K562 (cell line): ENCODE results near the gene PNPLA2. TPM values are rescaled to one million over a fixed set of nuclear protein-coding genes. Genes with fewer than 3 reads are reported as not detected.

ENCODE experiments used
- ATAC-seq: fragments of 200-7000 bp; cut with Tn5 transposase; 3 replicates; pipeline ENCODE4 v1.9.1; 2020; ENCODE audit warnings: moderate library complexity
- BruUV-seq: library from RNA; stranded (reverse); fragments of 400-500 nt; replicated peaks from 2 replicates; lab custom pipeline; 2021; lab: Mats Ljungman, UMichigan
- CTCF ChIA-PET: fragments of 300-600 bp; formaldehyde crosslinking; extraction: SDS; loops from one replicate; lab custom pipeline; 2021; ENCODE audit warnings: low intra/inter-chr PET ratio; lab: Yijun Ruan, JAX
- POLR2A ChIA-PET: fragments of 300-600, 350-650 bp; sonication (Branson Sonifier 250); formaldehyde crosslinking; extraction: SDS; loops from one replicate; lab custom pipeline; 2021; ENCODE audit warnings: antibody characterized with exemption, inconsistent platforms; lab: Yijun Ruan, JAX
- DNase-seq, 4 experiments: peaks; one replicate each; pipeline versions ENCODE4 v3.0.0 to v3.0.0-alpha.2; 2011 to 2018; ENCODE audit warnings: low spot score in 3 of 4, mixed read lengths in 3 of 4; ENCODE audit errors: extremely low read depth in 1 of 4
- FAIRE-seq: peaks from 2 replicates; lab custom pipeline; 2011; peaks lifted over from hg19 to GRCh38; lab: Jason Lieb, UNC
- H2AFZ ChIP-seq: 2 replicates; pipeline ENCODE4 v1.6.0; 2011; ENCODE audit warnings: low read depth, low read length, control low read depth, inconsistent platforms
- H3K27ac ChIP-seq: fragments of 200-600 bp; 3 replicates; pipeline ENCODE4 v1.8.0; 2011; ENCODE audit warnings: low read depth, mild to moderate bottlenecking, control low read depth, inconsistent platforms, low read length, moderate library complexity, mixed read lengths; ENCODE audit errors: extremely low read depth
- H3K27me3 ChIP-seq, 2 experiments: fragments of 300-600 bp in 1 of 2; 2 replicates in 1 of 2; 3 replicates in 1 of 2; pipeline versions ENCODE4 v1.6.0 to v1.8.0; 2011; ENCODE audit warnings: inconsistent platforms in 2 of 2, low read length in 2 of 2, mild to moderate bottlenecking in 1 of 2, mixed read lengths in 1 of 2, moderate library complexity in 1 of 2; ENCODE audit not compliant: control insufficient read depth in 2 of 2, insufficient read depth in 2 of 2
- H3K36me3 ChIP-seq: fragments of 300-600 bp; 3 replicates; pipeline ENCODE4 v1.8.0; 2011; ENCODE audit warnings: mild to moderate bottlenecking, low read length, inconsistent platforms; ENCODE audit not compliant: control insufficient read depth, insufficient read depth
- H3K4me1 ChIP-seq, 2 experiments: fragments of 200-600 bp in 1 of 2; replicated peaks in 1 of 2; 2 replicates in 1 of 2; 3 replicates in 1 of 2; pipeline versions ENCODE4 v1.5.1 to v1.8.0; 2011; ENCODE audit warnings: inconsistent platforms in 2 of 2, low read length in 2 of 2, mild to moderate bottlenecking in 1 of 2, mixed read lengths in 1 of 2, moderate library complexity in 1 of 2; ENCODE audit not compliant: control insufficient read depth in 2 of 2, insufficient read depth in 2 of 2
- H3K4me2 ChIP-seq: 2 replicates; pipeline ENCODE4 v1.6.1; 2011; ENCODE audit warnings: low read length, control low read depth, inconsistent platforms, mixed read lengths; ENCODE audit not compliant: insufficient read depth
- H3K4me3 ChIP-seq: fragments of 200-600 bp; sonication (generic), shearing (Covaris generic); 2 replicates; pipeline ENCODE4 v1.5.1; 2016; ENCODE audit warnings: control low read depth, inconsistent platforms
- H3K79me2 ChIP-seq: fragments of 200-600 bp; 3 replicates; pipeline ENCODE4 v1.8.0; 2011; ENCODE audit warnings: low read length, inconsistent platforms; ENCODE audit not compliant: control insufficient read depth, insufficient read depth
- H3K9ac ChIP-seq, 2 experiments: 2 replicates each; pipeline versions ENCODE4 v1.6.0 to v1.6.1; 2011; ENCODE audit warnings: low read depth in 2 of 2, low read length in 2 of 2, control low read depth in 1 of 2, inconsistent platforms in 1 of 2, mild to moderate bottlenecking in 1 of 2, mixed read lengths in 1 of 2; ENCODE audit not compliant: insufficient read depth in 1 of 2
- H3K9me1 ChIP-seq: one replicate; pipeline ENCODE4 v1.6.0; 2011; ENCODE audit warnings: inconsistent platforms, mild to moderate bottlenecking, low read length, moderate library complexity; ENCODE audit not compliant: control insufficient read depth, insufficient read depth
- H3K9me3 ChIP-seq: replicated peaks from 2 replicates; pipeline ENCODE4 v1.5.1; 2011; ENCODE audit warnings: low read depth, low read length, inconsistent platforms; ENCODE audit not compliant: control insufficient read depth, insufficient read depth
- H4K20me1 ChIP-seq: replicated peaks from 2 replicates; pipeline ENCODE4 v1.6.1; 2011; ENCODE audit warnings: low read length, inconsistent platforms, mixed read lengths; ENCODE audit not compliant: control insufficient read depth, insufficient read depth
- PRMT5 ChIP-seq: sonication (generic); formaldehyde crosslinking; IDR thresholded peaks from 2 replicates; pipeline ENCODE4 v1.5.0; 2020; ENCODE audit warnings: missing genetic modification reagents
- ZNF717 ChIP-seq: fragments of 250-450 bp; sonication (Bioruptor Pico); IDR thresholded peaks from 2 replicates; pipeline ENCODE4 v1.5.0; 2021
- WGBS: fragments of 100-300 bp; shearing (Covaris generic); methylation state at CpG from one replicate; pipeline ENCODE4 v1.1.6; 2016; ENCODE audit warnings: low coverage, mixed read lengths; ENCODE audit not compliant: insufficient coverage; ENCODE audit errors: missing lambda C conversion rate; 5-methylcytosine and 5-hydroxymethylcytosine counted together
- in situ Hi-C: fragments of 300-500 bp; cut with MboI; formaldehyde crosslinking; loops from 4 replicates; pipeline ENCODE4 v1.15.0; 2018; ENCODE audit warnings: inconsistent platforms, mixed read lengths
- intact Hi-C: fragments of 100-400 bp; cut with micrococcal nuclease; formaldehyde crosslinking; loops from 2 replicates; pipeline ENCODE4 v1.14.2; 2022
- polyA plus RNA-seq, 8 experiments: library from polyadenylated mRNA; depleted of rRNA in 4 of 8; stranded (reverse) in 5 of 8; unstranded in 3 of 8; fragments of >200 nt; fragmentation: Nextera tagmentation in 2 of 8; fragmentation: Illumina TruSeq in 1 of 8; extraction: Ambion mirVana in 2 of 8; extraction: Trizol in 1 of 8; gene quantifications; 2 replicates each; pipeline versions ENCODE4 v1.2.1 to v1.2.3, GENCODE V29; 2011 to 2014; ENCODE audit warnings: inconsistent platforms in 1 of 8, missing spikeins in 1 of 8
- total RNA-seq, 7 experiments: library from RNA; depleted of rRNA in 6 of 7; stranded (reverse); fragments of >200 nt in 6 of 7; fragmentation: Illumina TruSeq in 2 of 7; extraction: Trizol in 2 of 7; gene quantifications; 2 replicates each; pipeline versions ENCODE4 v1.2.1 to v1.2.3, GENCODE V29; 2011 to 2021; ENCODE audit warnings: low replicate concordance in 1 of 7
- TF ChIP-seq, protein P1 (sequence below), 2 experiments: fragments of 450-650 bp in 1 of 2; IDR thresholded peaks; 2 replicates each; pipeline ENCODE4 v1.6.1; 2011 to 2017; ENCODE audit warnings: low read depth in 2 of 2, antibody characterized with exemption in 1 of 2, borderline replicate concordance in 1 of 2, low read length in 1 of 2, mild to moderate bottlenecking in 1 of 2, mixed read lengths in 1 of 2; ENCODE audit not compliant: control insufficient read depth in 1 of 2
- TF ChIP-seq, protein P2 (sequence below): fragments of 200-600 bp; sonication (generic); IDR thresholded peaks from one replicate; pipeline ENCODE4 v1.6.1; 2012; ENCODE audit warnings: mild to moderate bottlenecking, low read depth, low read length, inconsistent platforms

Gene PNPLA2
- total and polyA plus RNA-seq, 9 of the 15 experiments (the other 6 are each of a cell fraction or from before 2014, with no cell fraction given): 0.39 to 87.1 (median 8.4) TPM

DNA sequence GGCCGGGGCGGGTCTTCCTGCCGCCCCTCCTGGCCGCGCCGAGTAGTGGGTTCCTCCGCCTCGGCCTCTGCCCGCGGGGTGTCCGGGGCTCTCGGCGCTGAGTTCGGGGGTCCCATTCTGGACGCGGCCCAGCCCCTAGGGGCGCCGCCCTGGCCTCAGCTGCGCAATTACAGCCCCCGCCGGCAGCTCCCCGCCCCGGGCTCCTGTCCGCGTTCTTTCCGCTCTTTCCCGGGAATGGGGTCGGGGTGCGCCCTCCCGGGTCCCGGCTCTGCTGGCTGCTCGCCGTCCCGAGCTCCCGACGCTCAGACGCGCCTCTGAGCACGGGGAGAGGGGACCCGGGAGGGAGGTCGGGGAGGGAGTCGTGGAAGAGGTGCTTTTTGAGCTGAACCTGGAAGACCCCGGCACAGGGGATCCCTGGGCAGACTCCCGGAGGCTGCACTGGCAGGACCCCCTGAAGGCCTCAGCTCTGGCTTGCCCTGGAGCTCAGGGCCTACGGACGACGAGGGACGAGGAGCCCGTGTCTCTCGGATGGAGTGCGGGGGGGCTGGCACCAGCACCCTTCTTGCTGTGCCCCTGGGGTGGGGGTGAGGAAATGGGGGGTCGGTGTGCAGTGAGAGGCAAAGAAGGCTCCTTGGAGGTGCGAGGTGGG lies 24.5 kb downstream of the PNPLA2 start:
- intact Hi-C loops: loop anchor here (2.0 to 10.0 kb wide), 2 partner anchors 34 to 72 kb away; partner anchors contain the start of genes CHID1 and RPLP2
- Histone ChIP-seq H3K36me3 (peaks cover 32% of the 10 kb centered on the region; the same call in 2 of the 3 replicates), H3K9me3 (no peaks in the 10 kb centered on the region), H3K27ac (peak overlapping the region; percentile 98), H4K20me1 (no peaks in the 10 kb centered on the region; the same call in 1 of the 2 replicates), H3K9me1 (peaks cover 4% of the 10 kb centered on the region), H3K4me3 (peak overlapping the region; percentile 98), H2AFZ (peak overlapping the region; percentile 97), H3K27me3 (no peaks in the 10 kb centered on the region), H3K9ac (peak overlapping the region; percentile 91 to 93), H3K79me2 (peaks cover 53% of the 10 kb centered on the region), H3K4me1 (peaks cover 31 to 83% of the 10 kb centered on the region in 2 experiments), H3K4me2 (peak overlapping the region; percentile 80)
- ChIA-PET CTCF (no interaction called here), POLR2A (interaction anchor here (0.7 to 5.2 kb wide), 12 partner anchors 8 to 167 kb away, joined by 3 to 36 read pairs (median 4); partner anchors contain the start of gene PNPLA2)
- ATAC-seq (peak; percentile 2), DNase-seq (peak in 2 of 4 experiments; percentile 57 to 59), FAIRE-seq (no peak)
- no TSS peak for BruUV-seq
- under 1% methylated on average over 36 of the region's 53 CpGs for WGBS
- in situ Hi-C loops: no loop called here
- TF ChIP-seq PRMT5 (CRISPR knock-in tag): no peak
- TF ChIP-seq, protein P1, sequence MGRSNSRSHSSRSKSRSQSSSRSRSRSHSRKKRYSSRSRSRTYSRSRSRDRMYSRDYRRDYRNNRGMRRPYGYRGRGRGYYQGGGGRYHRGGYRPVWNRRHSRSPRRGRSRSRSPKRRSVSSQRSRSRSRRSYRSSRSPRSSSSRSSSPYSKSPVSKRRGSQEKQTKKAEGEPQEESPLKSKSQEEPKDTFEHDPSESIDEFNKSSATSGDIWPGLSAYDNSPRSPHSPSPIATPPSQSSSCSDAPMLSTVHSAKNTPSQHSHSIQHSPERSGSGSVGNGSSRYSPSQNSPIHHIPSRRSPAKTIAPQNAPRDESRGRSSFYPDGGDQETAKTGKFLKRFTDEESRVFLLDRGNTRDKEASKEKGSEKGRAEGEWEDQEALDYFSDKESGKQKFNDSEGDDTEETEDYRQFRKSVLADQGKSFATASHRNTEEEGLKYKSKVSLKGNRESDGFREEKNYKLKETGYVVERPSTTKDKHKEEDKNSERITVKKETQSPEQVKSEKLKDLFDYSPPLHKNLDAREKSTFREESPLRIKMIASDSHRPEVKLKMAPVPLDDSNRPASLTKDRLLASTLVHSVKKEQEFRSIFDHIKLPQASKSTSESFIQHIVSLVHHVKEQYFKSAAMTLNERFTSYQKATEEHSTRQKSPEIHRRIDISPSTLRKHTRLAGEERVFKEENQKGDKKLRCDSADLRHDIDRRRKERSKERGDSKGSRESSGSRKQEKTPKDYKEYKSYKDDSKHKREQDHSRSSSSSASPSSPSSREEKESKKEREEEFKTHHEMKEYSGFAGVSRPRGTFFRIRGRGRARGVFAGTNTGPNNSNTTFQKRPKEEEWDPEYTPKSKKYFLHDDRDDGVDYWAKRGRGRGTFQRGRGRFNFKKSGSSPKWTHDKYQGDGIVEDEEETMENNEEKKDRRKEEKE (IDR thresholded peaks at IDR 0.05; ENCODE audit: borderline replicate concordance in 1 of 2, control insufficient read depth in 1 of 2, low read depth in 2 of 2, low read length in 1 of 2): no peak
- TF ChIP-seq, protein P2, sequence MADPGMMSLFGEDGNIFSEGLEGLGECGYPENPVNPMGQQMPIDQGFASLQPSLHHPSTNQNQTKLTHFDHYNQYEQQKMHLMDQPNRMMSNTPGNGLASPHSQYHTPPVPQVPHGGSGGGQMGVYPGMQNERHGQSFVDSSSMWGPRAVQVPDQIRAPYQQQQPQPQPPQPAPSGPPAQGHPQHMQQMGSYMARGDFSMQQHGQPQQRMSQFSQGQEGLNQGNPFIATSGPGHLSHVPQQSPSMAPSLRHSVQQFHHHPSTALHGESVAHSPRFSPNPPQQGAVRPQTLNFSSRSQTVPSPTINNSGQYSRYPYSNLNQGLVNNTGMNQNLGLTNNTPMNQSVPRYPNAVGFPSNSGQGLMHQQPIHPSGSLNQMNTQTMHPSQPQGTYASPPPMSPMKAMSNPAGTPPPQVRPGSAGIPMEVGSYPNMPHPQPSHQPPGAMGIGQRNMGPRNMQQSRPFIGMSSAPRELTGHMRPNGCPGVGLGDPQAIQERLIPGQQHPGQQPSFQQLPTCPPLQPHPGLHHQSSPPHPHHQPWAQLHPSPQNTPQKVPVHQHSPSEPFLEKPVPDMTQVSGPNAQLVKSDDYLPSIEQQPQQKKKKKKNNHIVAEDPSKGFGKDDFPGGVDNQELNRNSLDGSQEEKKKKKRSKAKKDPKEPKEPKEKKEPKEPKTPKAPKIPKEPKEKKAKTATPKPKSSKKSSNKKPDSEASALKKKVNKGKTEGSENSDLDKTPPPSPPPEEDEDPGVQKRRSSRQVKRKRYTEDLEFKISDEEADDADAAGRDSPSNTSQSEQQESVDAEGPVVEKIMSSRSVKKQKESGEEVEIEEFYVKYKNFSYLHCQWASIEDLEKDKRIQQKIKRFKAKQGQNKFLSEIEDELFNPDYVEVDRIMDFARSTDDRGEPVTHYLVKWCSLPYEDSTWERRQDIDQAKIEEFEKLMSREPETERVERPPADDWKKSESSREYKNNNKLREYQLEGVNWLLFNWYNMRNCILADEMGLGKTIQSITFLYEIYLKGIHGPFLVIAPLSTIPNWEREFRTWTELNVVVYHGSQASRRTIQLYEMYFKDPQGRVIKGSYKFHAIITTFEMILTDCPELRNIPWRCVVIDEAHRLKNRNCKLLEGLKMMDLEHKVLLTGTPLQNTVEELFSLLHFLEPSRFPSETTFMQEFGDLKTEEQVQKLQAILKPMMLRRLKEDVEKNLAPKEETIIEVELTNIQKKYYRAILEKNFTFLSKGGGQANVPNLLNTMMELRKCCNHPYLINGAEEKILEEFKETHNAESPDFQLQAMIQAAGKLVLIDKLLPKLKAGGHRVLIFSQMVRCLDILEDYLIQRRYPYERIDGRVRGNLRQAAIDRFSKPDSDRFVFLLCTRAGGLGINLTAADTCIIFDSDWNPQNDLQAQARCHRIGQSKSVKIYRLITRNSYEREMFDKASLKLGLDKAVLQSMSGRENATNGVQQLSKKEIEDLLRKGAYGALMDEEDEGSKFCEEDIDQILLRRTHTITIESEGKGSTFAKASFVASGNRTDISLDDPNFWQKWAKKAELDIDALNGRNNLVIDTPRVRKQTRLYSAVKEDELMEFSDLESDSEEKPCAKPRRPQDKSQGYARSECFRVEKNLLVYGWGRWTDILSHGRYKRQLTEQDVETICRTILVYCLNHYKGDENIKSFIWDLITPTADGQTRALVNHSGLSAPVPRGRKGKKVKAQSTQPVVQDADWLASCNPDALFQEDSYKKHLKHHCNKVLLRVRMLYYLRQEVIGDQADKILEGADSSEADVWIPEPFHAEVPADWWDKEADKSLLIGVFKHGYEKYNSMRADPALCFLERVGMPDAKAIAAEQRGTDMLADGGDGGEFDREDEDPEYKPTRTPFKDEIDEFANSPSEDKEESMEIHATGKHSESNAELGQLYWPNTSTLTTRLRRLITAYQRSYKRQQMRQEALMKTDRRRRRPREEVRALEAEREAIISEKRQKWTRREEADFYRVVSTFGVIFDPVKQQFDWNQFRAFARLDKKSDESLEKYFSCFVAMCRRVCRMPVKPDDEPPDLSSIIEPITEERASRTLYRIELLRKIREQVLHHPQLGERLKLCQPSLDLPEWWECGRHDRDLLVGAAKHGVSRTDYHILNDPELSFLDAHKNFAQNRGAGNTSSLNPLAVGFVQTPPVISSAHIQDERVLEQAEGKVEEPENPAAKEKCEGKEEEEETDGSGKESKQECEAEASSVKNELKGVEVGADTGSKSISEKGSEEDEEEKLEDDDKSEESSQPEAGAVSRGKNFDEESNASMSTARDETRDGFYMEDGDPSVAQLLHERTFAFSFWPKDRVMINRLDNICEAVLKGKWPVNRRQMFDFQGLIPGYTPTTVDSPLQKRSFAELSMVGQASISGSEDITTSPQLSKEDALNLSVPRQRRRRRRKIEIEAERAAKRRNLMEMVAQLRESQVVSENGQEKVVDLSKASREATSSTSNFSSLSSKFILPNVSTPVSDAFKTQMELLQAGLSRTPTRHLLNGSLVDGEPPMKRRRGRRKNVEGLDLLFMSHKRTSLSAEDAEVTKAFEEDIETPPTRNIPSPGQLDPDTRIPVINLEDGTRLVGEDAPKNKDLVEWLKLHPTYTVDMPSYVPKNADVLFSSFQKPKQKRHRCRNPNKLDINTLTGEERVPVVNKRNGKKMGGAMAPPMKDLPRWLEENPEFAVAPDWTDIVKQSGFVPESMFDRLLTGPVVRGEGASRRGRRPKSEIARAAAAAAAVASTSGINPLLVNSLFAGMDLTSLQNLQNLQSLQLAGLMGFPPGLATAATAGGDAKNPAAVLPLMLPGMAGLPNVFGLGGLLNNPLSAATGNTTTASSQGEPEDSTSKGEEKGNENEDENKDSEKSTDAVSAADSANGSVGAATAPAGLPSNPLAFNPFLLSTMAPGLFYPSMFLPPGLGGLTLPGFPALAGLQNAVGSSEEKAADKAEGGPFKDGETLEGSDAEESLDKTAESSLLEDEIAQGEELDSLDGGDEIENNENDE: no peak
- TF ChIP-seq ZNF717 (CRISPR knock-in tag): no peak
